GM10266 (cell line): ENCODE measurements around the gene PDLIM4.

ENCODE experiments used
- DNase-seq: peaks from one replicate; pipeline ENCODE4 v3.0.0; 2012; ENCODE audit errors: extremely low spot score
- CTCF ChIP-seq: IDR thresholded peaks from 2 replicates; pipeline ENCODE4 v1.5.1; 2012; ENCODE audit warnings: mild to moderate bottlenecking, low read depth; ENCODE audit not compliant: control insufficient read depth, insufficient read depth; ENCODE audit errors: missing control alignments

The PDLIM4 gene

GRCh38 chr5:132265336-132266030, 8.0 kb downstream of the PDLIM4 start:
- no peak for TF ChIP-seq CTCF
- DNase-seq, result no peak

- TF ChIP-seq CTCF, result no peak
- no peak for DNase-seq
Measured at GRCh38 chr5:132266031-132266835, 8.7 kb downstream of the PDLIM4 start.

GRCh38 chr5:132266836-132267160, 9.3 kb downstream of the PDLIM4 start:
- TF ChIP-seq CTCF, result no peak
- DNase-seq, result no peak

- no peak for DNase-seq
Measured at GRCh38 chr5:132267166-132267739, 9.8 kb downstream of the PDLIM4 start.

GRCh38 chr5:132267931-132268768, 10.7 kb downstream of the PDLIM4 start:
- TF ChIP-seq CTCF, result no peak

More at GRCh38 chr5:132267166-132267739, 9.8 kb downstream of the PDLIM4 start:
- TF ChIP-seq CTCF, result no peak

GRCh38 chr5:132268769-132269551, 11.5 kb downstream of the PDLIM4 start:
- DNase-seq, result peak; percentile 86
- no peak for TF ChIP-seq CTCF

More at GRCh38 chr5:132267931-132268768, 10.7 kb downstream of the PDLIM4 start:
- no peak for DNase-seq
